Measurements from ENCODE around the gene DIPK1A.

The DIPK1A gene

DNA sequence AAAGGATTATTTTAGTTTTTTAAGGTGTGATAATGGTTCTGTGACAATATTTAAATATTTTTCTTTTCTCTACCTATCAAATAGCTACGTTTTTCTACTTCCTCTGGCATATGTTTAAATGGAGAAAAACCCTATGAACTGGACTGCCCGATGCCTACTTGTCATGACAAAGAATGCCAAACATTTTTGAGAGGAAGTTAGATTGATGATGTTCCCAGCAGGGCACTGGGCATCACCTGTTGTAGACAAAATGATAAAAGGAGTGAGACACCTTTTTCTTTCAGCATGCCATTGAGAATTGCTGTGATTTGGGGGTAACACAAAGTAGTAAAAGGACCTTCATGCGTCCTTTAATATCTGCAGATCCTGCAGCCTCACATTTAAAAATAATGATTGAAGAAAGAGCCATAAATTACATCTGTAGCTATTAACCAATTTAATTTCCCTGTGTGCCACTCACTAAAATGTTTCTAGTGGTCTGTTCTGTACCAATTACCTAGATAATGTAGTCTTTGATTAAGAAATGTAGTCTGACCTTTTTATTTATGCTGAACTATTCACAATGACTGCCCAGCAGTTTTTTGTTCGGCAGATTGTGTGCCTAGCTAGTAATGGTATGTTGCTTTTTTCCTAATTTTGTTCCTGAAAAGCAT is 81.8 kb downstream of the DIPK1A start:
- H3K9ac ChIP-seq (ENCODE audit: low read length): no peak overlapping the region
- H3F3A ChIP-seq (ENCODE audit: insufficient read depth, low read length): no peaks in the 10 kb centered on the region
- H3K27me3 ChIP-seq (ENCODE audit: insufficient read depth, low read length): no peaks in the 10 kb centered on the region
- TF ChIP-seq CTCF (IDR thresholded peaks at IDR 0.05; ENCODE audit: low read length) (no peak), EZH2 (IDR thresholded peaks at IDR 0.05; ENCODE audit: borderline replicate concordance, low read length) (no peak)
- peaks cover 46% of the 10 kb centered on the region for H3K4me1 ChIP-seq (ENCODE audit: insufficient read depth, low read length, severe bottlenecking)
- no peak overlapping the region for H2AFZ ChIP-seq (ENCODE audit: low read length)
- H4K20me1 ChIP-seq (ENCODE audit: insufficient read depth, low read length): no peaks in the 10 kb centered on the region
- peaks cover 19% of the 10 kb centered on the region for H3K36me3 ChIP-seq (ENCODE audit: insufficient read depth, low read length)
- no peaks in the 10 kb centered on the region for H3K9me3 ChIP-seq (ENCODE audit: low read length)
- H3K4me2 ChIP-seq (ENCODE audit: low read length): no peak overlapping the region
- no peak overlapping the region for H3K4me3 ChIP-seq (ENCODE audit: low read depth, low read length, poor library complexity, severe bottlenecking)
- H3K9me2 ChIP-seq (ENCODE audit: low read depth, low read length): no peaks in the 10 kb centered on the region
- H3K79me2 ChIP-seq (ENCODE audit: insufficient read depth, low read length): peaks cover 47% of the 10 kb centered on the region
- peak overlapping the region; percentile 32 for H3K27ac ChIP-seq (ENCODE audit: low read depth, low read length, poor library complexity, severe bottlenecking)

- no peak overlapping the region for H2AFZ ChIP-seq (ENCODE audit: low read length)
- peak overlapping the region; percentile 15 for H3K4me3 ChIP-seq (ENCODE audit: low read depth, low read length, poor library complexity, severe bottlenecking)
- H3F3A ChIP-seq (ENCODE audit: insufficient read depth, low read length): no peaks in the 10 kb centered on the region
- peaks cover 38% of the 10 kb centered on the region for H3K79me2 ChIP-seq (ENCODE audit: insufficient read depth, low read length)
- TF ChIP-seq EZH2 (IDR thresholded peaks at IDR 0.05; ENCODE audit: borderline replicate concordance, low read length): no peak
- no peak for TF ChIP-seq CTCF (IDR thresholded peaks at IDR 0.05; ENCODE audit: low read length)
- H3K9ac ChIP-seq (ENCODE audit: low read length): no peak overlapping the region; the same call in 1 of the 2 replicates
- H3K4me2 ChIP-seq (ENCODE audit: low read length): peak overlapping the region; percentile 45
- peaks cover 36% of the 10 kb centered on the region for H3K4me1 ChIP-seq (ENCODE audit: insufficient read depth, low read length, severe bottlenecking)
- peaks cover 35% of the 10 kb centered on the region for H3K36me3 ChIP-seq (ENCODE audit: insufficient read depth, low read length)
- no peaks in the 10 kb centered on the region for H4K20me1 ChIP-seq (ENCODE audit: insufficient read depth, low read length)
- H3K27me3 ChIP-seq (ENCODE audit: insufficient read depth, low read length): no peaks in the 10 kb centered on the region
- peak overlapping the region; percentile 80 for H3K27ac ChIP-seq (ENCODE audit: low read depth, low read length, poor library complexity, severe bottlenecking)
- H3K9me2 ChIP-seq (ENCODE audit: low read depth, low read length): no peaks in the 10 kb centered on the region
- H3K9me3 ChIP-seq (ENCODE audit: low read length): peaks cover 2% of the 10 kb centered on the region
Measured at GRCh38 chr1:92877792-92878191, 83.5 kb downstream of the DIPK1A start.

GRCh38 chr1:92877081-92877711 is 84.1 kb downstream of the DIPK1A start:
- peaks cover 32% of the 10 kb centered on the region for H3K79me2 ChIP-seq (ENCODE audit: insufficient read depth, low read length)
- peaks cover 34% of the 10 kb centered on the region for H3K4me1 ChIP-seq (ENCODE audit: insufficient read depth, low read length, severe bottlenecking)
- no peak overlapping the region; the same call in 1 of the 2 replicates for H3K9ac ChIP-seq (ENCODE audit: low read length)
- H3F3A ChIP-seq (ENCODE audit: insufficient read depth, low read length): no peaks in the 10 kb centered on the region
- no peaks in the 10 kb centered on the region for H4K20me1 ChIP-seq (ENCODE audit: insufficient read depth, low read length)
- H3K27ac ChIP-seq (ENCODE audit: low read depth, low read length, poor library complexity, severe bottlenecking): peak overlapping the region; percentile 80
- peak overlapping the region; percentile 45 for H3K4me2 ChIP-seq (ENCODE audit: low read length)
- no peak overlapping the region for H2AFZ ChIP-seq (ENCODE audit: low read length)
- peaks cover 41% of the 10 kb centered on the region for H3K36me3 ChIP-seq (ENCODE audit: insufficient read depth, low read length)
- H3K9me2 ChIP-seq (ENCODE audit: low read depth, low read length): no peaks in the 10 kb centered on the region
- no peaks in the 10 kb centered on the region for H3K27me3 ChIP-seq (ENCODE audit: insufficient read depth, low read length)
- H3K9me3 ChIP-seq (ENCODE audit: low read length): peaks cover 8% of the 10 kb centered on the region
- TF ChIP-seq EZH2 (IDR thresholded peaks at IDR 0.05; ENCODE audit: borderline replicate concordance, low read length) (no peak), CTCF (IDR thresholded peaks at IDR 0.05; ENCODE audit: low read length) (no peak)
- peak overlapping the region; percentile 15 for H3K4me3 ChIP-seq (ENCODE audit: low read depth, low read length, poor library complexity, severe bottlenecking)
